B cell (primary cell): Measurements from ENCODE around the gene CRB3. TPM values are rescaled to one million over a fixed set of nuclear protein-coding genes. Genes with fewer than 3 reads are reported as not detected.

Experiments used
- ATAC-seq: fragments of 200-7000 bp; cut with Tn5 transposase; one replicate; pipeline ENCODE4 v1.10.0; 2021; ENCODE audit warnings: low read depth, mild to moderate bottlenecking, moderate number of reproducible peaks, moderate library complexity
- CTCF ChIA-PET: fragments of 350-600 bp; sonication (Branson Sonifier 250); formaldehyde crosslinking; loops from one replicate; lab custom pipeline; 2021; ENCODE audit warnings: antibody characterized with exemption, inconsistent platforms; lab: Charles Lee
- POLR2A ChIA-PET: fragments of 350-600 bp; sonication (Branson Sonifier 250); formaldehyde crosslinking; loops from one replicate; lab custom pipeline; 2021; ENCODE audit warnings: antibody characterized with exemption; lab: Charles Lee
- DNase-seq: peaks from one replicate; pipeline ENCODE4 v3.0.0; 2013
- H2AFZ ChIP-seq: 2 replicates; pipeline ENCODE4 v1.6.1; 2012; ENCODE audit warnings: mild to moderate bottlenecking, low read depth, low read length; ENCODE audit not compliant: insufficient read depth, poor library complexity, severe bottlenecking
- H3K27ac ChIP-seq, 2 donors: 1 replicate in 1 of 2; 2 replicates in 1 of 2; pipeline ENCODE4 v1.5.1; 2012 to 2013; ENCODE audit warnings: low read length in 2 of 2, mild to moderate bottlenecking in 2 of 2, moderate library complexity in 1 of 2
- H3K27me3 ChIP-seq, 4 experiments: fragments of 200-600 bp in 1 of 4; sonication (generic) in 1 of 4; replicated peaks in 1 of 4; 1 replicate in 2 of 4; 2 replicates in 2 of 4; pipeline versions ENCODE4 v1.6.1 to v1.7.0; 2013 to 2016; ENCODE audit warnings: low read length in 3 of 4, mild to moderate bottlenecking in 2 of 4, mixed read lengths in 1 of 4, moderate library complexity in 1 of 4; ENCODE audit not compliant: insufficient read depth in 4 of 4, control insufficient read depth in 3 of 4; ENCODE audit errors: control extremely low read depth in 1 of 4
- H3K36me3 ChIP-seq, 2 experiments: replicated peaks in 1 of 2; 1 replicate in 1 of 2; 2 replicates in 1 of 2; pipeline versions ENCODE4 v1.6.1 to v1.7.1; 2013; ENCODE audit warnings: low read length in 1 of 2; ENCODE audit not compliant: insufficient read depth in 2 of 2, control insufficient read depth in 1 of 2; ENCODE audit errors: control extremely low read depth in 1 of 2, extremely low read depth in 1 of 2
- H3K4me1 ChIP-seq, 2 donors: fragments of 200-600 bp in 1 of 2; sonication (generic) in 1 of 2; 1 replicate in 1 of 2; 2 replicates in 1 of 2; pipeline versions ENCODE4 v1.5.1 to v1.6.1; 2013 to 2017; ENCODE audit warnings: low read length in 2 of 2; ENCODE audit not compliant: control insufficient read depth in 2 of 2, insufficient read depth in 2 of 2
- H3K4me2 ChIP-seq: replicated peaks from 2 replicates; pipeline ENCODE3; 2012; ENCODE audit warnings: mild to moderate bottlenecking, low read depth, low read length; ENCODE audit not compliant: poor library complexity, severe bottlenecking
- H3K4me3 ChIP-seq, 5 experiments: fragments of 200-600 bp in 1 of 5; sonication (generic) in 1 of 5; 1 replicate in 3 of 5; 2 replicates in 2 of 5; pipeline versions ENCODE4 v1.5.1 to v1.7.0; 2011 to 2016; ENCODE audit warnings: low read length in 4 of 5, mild to moderate bottlenecking in 4 of 5, low read depth in 2 of 5, control low read depth in 1 of 5, moderate library complexity in 1 of 5; ENCODE audit not compliant: insufficient read depth in 1 of 5; ENCODE audit errors: control extremely low read depth in 1 of 5, extremely low read depth in 1 of 5
- H3K79me2 ChIP-seq: fragments of 200-600 bp; sonication (generic); one replicate; pipeline ENCODE4 v1.6.0; 2016; ENCODE audit warnings: low read length; ENCODE audit not compliant: control insufficient read depth, insufficient read depth
- H3K9ac ChIP-seq: fragments of 200-600 bp; sonication (generic); 2 replicates; pipeline ENCODE4 v1.6.1; 2017; ENCODE audit warnings: mild to moderate bottlenecking, low read length, moderate library complexity
- H3K9me3 ChIP-seq, 3 donors: one replicate each; pipeline versions ENCODE4 v1.6.1 to v1.7.1; 2013; ENCODE audit warnings: low read length in 2 of 3; ENCODE audit not compliant: control insufficient read depth in 2 of 3, insufficient read depth in 1 of 3; ENCODE audit errors: control extremely low read depth in 1 of 3
- H4K20me1 ChIP-seq: 2 replicates; pipeline ENCODE4 v1.6.0; 2012; ENCODE audit warnings: mild to moderate bottlenecking, low read length; ENCODE audit not compliant: insufficient read depth, control insufficient read depth, poor library complexity, severe bottlenecking
- H3K27ac Mint-ChIP-seq: one replicate; pipeline ENCODE4 v1.8.0; 2021; ENCODE audit warnings: mixed read lengths
- H3K27me3 Mint-ChIP-seq: one replicate; pipeline ENCODE4 v1.8.0; 2021; ENCODE audit warnings: mixed read lengths
- H3K4me1 Mint-ChIP-seq: one replicate; pipeline ENCODE4 v1.8.0; 2021; ENCODE audit warnings: mixed read lengths
- H3K4me3 Mint-ChIP-seq: one replicate; pipeline ENCODE4 v1.8.0; 2021; ENCODE audit warnings: mixed read lengths
- H3K9me3 Mint-ChIP-seq: one replicate; pipeline ENCODE4 v1.8.0; 2022; ENCODE audit warnings: mixed read lengths; ENCODE audit not compliant: insufficient read depth
- EZH2 ChIP-seq: IDR thresholded peaks from 2 replicates; pipeline ENCODE4 v1.6.1; 2012; ENCODE audit warnings: borderline replicate concordance, low read depth, mild to moderate bottlenecking, moderate library complexity, low read length; ENCODE audit not compliant: insufficient read depth, poor library complexity, severe bottlenecking
- WGBS: methylation state at CpG from one replicate; pipeline ENCODE4 v1.1.5; 2013; ENCODE audit warnings: missing lambda C conversion rate; ENCODE audit not compliant: insufficient coverage; 5-methylcytosine and 5-hydroxymethylcytosine counted together
- intact Hi-C: fragments of 100-400 bp; cut with micrococcal nuclease; formaldehyde crosslinking; loops from one replicate; pipeline ENCODE4 v1.10.0; 2022
- polyA plus RNA-seq: library from polyadenylated mRNA; depleted of rRNA; stranded (reverse); fragments of >200 nt; gene quantifications from 2 replicates; pipeline ENCODE4 v1.2.3, GENCODE V29; 2012
- total RNA-seq, 2 donors: library from RNA; stranded (reverse); fragments of 120-200 nt in 1 of 2; gene quantifications; 1 replicate in 1 of 2; 2 replicates in 1 of 2; pipeline versions ENCODE4 v1.2.3 to v1.2.4, GENCODE V29; 2013 to 2022
- TF ChIP-seq, protein P1 (sequence below): fragments of 200-600 bp; IDR thresholded peaks from one replicate; pipeline ENCODE4 v1.8.0; 2022; ENCODE audit warnings: antibody characterized with exemption, mild to moderate bottlenecking

Gene CRB3
- total and polyA plus RNA-seq, 2 donors (not counting 1 experiment from before 2014, with no cell fraction given), result 2.1 to 3.6 TPM

DNA sequence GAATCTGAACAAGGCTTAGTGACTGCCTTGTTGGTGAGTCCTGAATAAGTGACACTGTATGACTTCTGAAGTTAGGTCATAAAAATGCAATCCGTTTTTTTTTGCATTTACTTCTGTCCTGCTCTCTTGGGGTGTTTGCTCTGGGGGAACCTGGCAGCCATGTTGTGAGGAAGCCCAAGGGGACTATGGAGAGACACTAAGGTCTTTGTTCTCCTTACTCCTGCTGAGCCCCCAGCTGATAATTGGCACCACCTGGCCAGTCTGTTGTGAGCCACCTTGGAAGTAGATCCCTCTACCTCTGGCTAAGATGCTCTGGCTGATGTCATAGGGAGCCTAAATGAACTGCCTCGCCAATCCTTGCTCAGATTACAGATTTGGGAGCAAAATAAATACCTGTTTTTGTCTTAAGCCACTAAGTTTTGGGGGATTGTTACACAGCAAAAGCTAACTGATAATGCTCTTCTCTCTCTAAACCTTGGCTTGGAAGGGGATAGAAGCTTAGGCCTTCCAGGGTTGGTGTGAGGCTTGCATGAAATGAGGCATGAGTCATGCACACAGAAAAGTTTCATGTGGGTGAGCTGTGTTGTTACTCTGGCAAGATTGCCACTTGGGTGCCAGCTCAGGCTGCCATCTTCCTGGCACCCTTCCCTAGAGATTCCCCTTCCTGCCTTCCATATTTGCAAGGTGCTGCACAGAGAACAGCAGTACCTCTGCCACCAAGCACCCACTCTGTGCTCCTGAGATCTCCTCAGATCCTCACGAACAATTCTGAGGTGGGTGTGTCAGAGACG lies 27.9 kb downstream of the CRB3 start:
- POLR2A ChIA-PET, result interaction anchor here (0.6 kb wide), 1 partner anchor 179 kb away, joined by 4 read pairs; no protein-coding TSS in a partner anchor
- H3K79me2 ChIP-seq, result no peaks in the 10 kb centered on the region
- H3K9me3 ChIP-seq, result peaks cover 0 to 4% (median 3%) of the 10 kb centered on the region in 3 donors
- H3K4me2 ChIP-seq, result no peak overlapping the region
- ATAC-seq (no peak), DNase-seq (no peak)
- no peaks in the 10 kb centered on the region for H3K27me3 ChIP-seq
- no peaks in the 10 kb centered on the region for H4K20me1 ChIP-seq
- no peak for TF ChIP-seq EZH2
- TF ChIP-seq, protein P1, sequence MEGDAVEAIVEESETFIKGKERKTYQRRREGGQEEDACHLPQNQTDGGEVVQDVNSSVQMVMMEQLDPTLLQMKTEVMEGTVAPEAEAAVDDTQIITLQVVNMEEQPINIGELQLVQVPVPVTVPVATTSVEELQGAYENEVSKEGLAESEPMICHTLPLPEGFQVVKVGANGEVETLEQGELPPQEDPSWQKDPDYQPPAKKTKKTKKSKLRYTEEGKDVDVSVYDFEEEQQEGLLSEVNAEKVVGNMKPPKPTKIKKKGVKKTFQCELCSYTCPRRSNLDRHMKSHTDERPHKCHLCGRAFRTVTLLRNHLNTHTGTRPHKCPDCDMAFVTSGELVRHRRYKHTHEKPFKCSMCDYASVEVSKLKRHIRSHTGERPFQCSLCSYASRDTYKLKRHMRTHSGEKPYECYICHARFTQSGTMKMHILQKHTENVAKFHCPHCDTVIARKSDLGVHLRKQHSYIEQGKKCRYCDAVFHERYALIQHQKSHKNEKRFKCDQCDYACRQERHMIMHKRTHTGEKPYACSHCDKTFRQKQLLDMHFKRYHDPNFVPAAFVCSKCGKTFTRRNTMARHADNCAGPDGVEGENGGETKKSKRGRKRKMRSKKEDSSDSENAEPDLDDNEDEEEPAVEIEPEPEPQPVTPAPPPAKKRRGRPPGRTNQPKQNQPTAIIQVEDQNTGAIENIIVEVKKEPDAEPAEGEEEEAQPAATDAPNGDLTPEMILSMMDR, result no peak
- Mint-ChIP-seq H3K27me3 (no peaks in the 10 kb centered on the region), H3K9me3 (peaks cover 2% of the 10 kb centered on the region), H3K4me3 (no peak overlapping the region), H3K4me1 (peaks cover 12% of the 10 kb centered on the region), H3K27ac (no peak overlapping the region)
- no peak overlapping the region for H3K4me3 ChIP-seq
- H3K36me3 ChIP-seq, result no peaks in the 10 kb centered on the region
- no peak overlapping the region for H2AFZ ChIP-seq
- CTCF ChIA-PET, result interaction anchor here (0.9 to 2.1 kb wide), 3 partner anchors 10 to 274 kb away, joined by 3 to 6 read pairs (median 4); partner anchors contain the start of gene DENND1C
- H3K4me1 ChIP-seq, result peaks cover 0 to 12% of the 10 kb centered on the region in 2 donors
- intact Hi-C loops, result no loop called here
- H3K9ac ChIP-seq, result no peak overlapping the region
- H3K27ac ChIP-seq, result no peak overlapping the region
- WGBS, result 90% methylated on average over 3 of the region's 4 CpGs

DNA sequence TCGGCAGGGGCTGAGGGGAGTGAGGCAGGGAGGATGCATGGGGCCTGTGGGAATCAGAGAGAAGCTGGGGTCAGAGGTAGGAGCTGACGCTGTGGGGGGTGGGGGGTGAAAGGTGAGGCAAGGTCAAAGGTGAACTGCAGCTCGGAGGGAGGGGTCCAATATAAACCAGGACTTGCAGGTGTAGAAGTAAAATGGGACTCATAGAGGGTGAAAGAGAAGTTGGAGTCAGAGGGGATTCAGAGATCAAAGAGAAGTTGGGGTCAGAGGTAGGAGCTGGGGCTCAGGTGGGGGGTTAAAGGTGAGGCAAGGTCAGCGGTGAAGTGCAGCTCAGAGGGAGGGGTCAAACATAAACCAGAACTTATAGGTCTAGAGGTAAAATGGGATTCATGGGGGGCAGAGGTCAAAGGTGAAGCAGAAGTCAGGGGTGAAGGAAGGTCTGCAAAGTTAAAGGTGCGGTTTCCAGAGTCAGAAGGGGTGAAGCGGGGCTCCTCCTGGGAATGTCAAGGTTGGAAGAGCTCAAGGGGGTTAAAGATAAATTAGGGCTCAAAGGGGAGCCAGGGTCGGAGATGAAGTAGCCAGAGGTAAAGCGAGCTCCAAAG lies 30.5 kb downstream of the CRB3 start:
- no peaks in the 10 kb centered on the region for H4K20me1 ChIP-seq
- Mint-ChIP-seq H3K27ac (no peak overlapping the region), H3K4me3 (no peak overlapping the region), H3K27me3 (no peaks in the 10 kb centered on the region), H3K9me3 (peaks cover 2% of the 10 kb centered on the region), H3K4me1 (peaks cover 8% of the 10 kb centered on the region)
- ChIA-PET CTCF (interaction anchor here (0.7 kb wide), 1 partner anchor 275 kb away, joined by 3 read pairs; no protein-coding TSS in a partner anchor), POLR2A (no interaction called here)
- no peaks in the 10 kb centered on the region for H3K27me3 ChIP-seq
- intact Hi-C loops, result no loop called here
- no peak overlapping the region for H3K4me3 ChIP-seq
- no peak for TF ChIP-seq EZH2
- TF ChIP-seq, protein P1, result no peak
- peaks cover 0 to 7% of the 10 kb centered on the region in 2 donors for H3K4me1 ChIP-seq
- H3K4me2 ChIP-seq, result no peak overlapping the region
- H3K79me2 ChIP-seq, result no peaks in the 10 kb centered on the region
- H2AFZ ChIP-seq, result no peak overlapping the region
- no peak overlapping the region for H3K9ac ChIP-seq
- no peaks in the 10 kb centered on the region for H3K36me3 ChIP-seq
- WGBS, result 95% methylated on average over 8 of the region's 8 CpGs
- peaks cover 0 to 4% (median 3%) of the 10 kb centered on the region in 3 donors for H3K9me3 ChIP-seq
- no peak for DNase-seq
- H3K27ac ChIP-seq, result no peak overlapping the region
- no peak for ATAC-seq
